NCI-H748 (cell line): ENCODE measurements around the gene AOPEP.

Experiments
- DNase-seq: peaks from one replicate; lab custom pipeline; 2025; ENCODE audit not compliant: unreplicated experiment; lab: John Stamatoyannopoulos, UW

AOPEP gene

GRCh38 chr9:94714494-94714893, 12.0 kb upstream of the AOPEP start:
- DNase-seq: no peak

DNA sequence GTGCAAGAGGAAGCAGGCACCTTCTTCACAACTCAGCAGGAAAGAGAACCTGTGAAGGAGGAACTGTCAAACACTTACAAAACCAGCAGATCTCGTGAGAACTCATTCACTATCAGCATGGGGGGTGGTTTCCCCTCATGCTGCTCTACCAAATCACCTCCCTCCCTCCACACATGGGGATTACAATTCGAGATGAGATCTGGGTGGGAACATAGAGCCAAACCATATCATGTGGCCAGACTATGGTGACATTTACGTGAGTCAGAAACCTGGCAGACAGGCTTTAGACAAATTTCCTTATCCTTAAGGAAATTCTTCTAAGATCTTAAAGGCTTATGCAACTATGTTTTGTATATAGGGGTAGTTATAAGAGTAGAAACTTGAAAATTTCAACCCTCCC, 8.7 kb upstream of the AOPEP start:
- no peak for DNase-seq

GRCh38 chr9:94718936-94719335, 7.6 kb upstream of the AOPEP start:
- no peak for DNase-seq

- no peak for DNase-seq
These were observed 6.6 kb upstream of the AOPEP start for GRCh38 chr9:94719878-94720277.

GRCh38 chr9:94720846-94721549, 5.5 kb upstream of the AOPEP start:
- no peak for DNase-seq

GRCh38 chr9:94721754-94722153, 4.7 kb upstream of the AOPEP start:
- no peak for DNase-seq

GRCh38 chr9:94725293-94725692, 1.2 kb upstream of the AOPEP start:
- DNase-seq: no peak

- no peak for DNase-seq
These were observed 2.2 kb downstream of the AOPEP start for GRCh38 chr9:94728719-94729118.

DNA sequence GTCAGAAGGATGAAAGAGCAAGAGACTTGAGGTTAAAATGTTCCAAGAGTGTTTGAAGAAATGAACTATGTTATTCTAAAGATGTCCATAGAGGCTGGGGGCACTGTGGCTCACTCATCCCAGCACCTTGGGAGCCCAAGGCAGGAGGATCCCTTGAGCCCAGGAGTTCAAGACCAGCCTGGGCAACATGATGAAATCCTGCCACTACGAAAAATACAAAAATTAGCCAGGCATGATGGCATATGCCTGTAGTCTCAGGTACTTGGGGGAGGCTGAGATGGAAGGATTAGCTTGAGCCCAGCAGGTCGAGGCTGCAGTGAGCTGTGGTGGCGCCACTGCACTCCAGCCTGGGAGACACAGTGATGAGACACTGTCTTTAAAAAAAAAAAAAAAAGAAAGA, 2.7 kb downstream of the AOPEP start:
- no peak for DNase-seq

DNA sequence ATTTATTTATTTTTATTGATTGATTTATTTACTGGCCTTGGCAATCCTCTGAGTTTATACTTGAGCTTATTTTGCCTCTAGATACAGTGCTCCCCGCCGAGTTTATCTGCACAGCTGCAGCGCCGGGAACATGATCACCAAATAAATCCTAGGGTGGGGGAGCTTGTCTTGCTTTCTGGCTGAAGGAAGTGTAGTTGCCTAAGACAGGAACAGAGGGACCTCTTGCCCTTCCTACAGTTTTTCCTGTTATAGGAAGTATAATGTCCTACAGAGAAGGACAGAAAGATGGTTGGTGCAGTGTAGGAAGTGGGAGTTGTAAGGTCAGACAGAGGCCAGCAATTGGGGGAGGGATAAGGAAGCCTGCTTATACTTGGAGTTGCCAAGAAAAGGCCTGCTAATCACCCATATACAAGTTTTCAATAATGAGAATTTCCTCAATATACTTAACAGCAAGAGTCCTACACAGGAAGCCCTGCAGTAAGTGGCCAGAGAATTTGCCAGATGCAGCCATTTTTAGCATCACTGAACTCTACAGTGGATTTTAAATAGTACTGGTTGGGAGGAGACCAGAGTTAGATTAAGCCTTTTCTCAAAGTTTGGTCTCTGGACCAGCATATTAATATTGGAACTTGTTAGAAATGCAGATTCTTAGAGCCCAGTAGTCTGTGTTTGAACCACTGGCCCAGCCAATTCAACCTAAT, 7.7 kb downstream of the AOPEP start:
- DNase-seq: no peak

DNA sequence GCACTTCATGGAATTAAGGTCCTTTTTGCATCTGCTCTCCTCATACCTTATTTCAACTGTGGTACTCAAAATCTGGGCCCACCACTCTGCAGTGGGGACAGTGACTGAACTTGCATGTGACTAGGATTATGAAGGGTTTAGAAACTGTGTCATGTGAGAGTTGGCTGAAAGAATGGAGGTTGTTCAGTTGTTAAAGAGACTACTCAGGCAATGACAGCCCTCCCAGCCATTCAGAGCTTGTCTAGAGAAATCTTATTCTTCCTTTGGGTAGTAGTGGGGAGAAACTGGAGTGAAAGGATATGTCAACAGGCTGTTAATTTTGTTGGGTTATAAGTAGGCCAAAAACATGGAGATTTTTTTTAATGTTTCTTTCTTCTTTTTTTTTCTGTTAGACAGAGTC, 10.3 kb downstream of the AOPEP start:
- no peak for DNase-seq

DNA sequence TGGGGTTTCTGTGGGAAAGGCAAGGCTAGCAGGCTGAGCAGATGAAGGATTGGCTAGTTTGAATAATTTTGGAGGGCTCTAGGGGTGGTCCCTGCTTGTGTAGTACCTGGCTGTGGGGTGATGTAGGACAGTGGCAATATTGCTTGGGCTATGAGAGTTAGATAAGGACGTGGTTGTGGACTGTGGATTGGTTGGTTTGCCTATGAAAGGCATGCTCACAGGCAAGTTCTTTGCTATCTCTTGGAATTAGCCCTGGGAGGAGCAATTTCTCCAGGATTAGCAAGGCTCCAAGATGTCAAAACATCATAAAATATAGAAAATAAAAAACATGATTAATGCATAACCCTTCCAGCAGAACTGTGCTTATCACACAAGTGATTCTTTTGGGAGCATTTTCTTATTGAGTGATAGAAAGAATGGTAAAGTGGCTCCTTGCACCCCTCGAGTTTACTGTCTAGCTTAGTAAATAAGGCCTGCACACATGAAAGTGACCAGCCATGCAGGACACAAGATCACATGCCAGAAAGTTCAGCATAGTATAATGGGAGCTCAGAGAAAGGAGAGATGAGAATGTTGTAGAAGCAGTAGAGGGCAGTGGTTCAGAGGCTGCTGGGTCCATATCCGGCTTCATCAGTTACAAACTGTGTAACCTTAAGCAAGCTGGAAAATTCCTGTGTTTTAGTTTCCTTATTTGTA, 13.8 kb downstream of the AOPEP start:
- DNase-seq: no peak

DNA sequence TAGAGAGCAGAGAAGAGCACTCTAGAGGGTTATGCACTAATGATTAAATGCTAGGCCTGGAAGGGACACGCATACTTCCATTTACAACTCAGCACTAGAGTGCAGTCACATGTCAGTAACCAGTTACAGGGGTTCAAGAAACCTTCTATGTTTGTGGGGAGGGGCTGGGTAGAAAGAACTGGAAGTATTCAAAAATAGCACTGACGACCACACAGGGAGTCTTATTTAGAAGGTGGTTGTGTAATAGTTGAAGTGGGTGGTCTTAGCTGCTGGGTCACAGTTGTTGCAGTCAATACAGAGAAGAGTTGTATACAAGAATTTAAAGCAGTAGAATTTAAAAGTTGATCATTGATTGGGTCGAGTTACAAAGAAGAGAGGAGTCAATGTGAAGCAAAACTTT, 15.4 kb downstream of the AOPEP start:
- no peak for DNase-seq

- no peak for DNase-seq
These were observed 16.8 kb downstream of the AOPEP start for GRCh38 chr9:94743035-94743954.

GRCh38 chr9:94745806-94746540, 19.5 kb downstream of the AOPEP start:
- no peak for DNase-seq

DNA sequence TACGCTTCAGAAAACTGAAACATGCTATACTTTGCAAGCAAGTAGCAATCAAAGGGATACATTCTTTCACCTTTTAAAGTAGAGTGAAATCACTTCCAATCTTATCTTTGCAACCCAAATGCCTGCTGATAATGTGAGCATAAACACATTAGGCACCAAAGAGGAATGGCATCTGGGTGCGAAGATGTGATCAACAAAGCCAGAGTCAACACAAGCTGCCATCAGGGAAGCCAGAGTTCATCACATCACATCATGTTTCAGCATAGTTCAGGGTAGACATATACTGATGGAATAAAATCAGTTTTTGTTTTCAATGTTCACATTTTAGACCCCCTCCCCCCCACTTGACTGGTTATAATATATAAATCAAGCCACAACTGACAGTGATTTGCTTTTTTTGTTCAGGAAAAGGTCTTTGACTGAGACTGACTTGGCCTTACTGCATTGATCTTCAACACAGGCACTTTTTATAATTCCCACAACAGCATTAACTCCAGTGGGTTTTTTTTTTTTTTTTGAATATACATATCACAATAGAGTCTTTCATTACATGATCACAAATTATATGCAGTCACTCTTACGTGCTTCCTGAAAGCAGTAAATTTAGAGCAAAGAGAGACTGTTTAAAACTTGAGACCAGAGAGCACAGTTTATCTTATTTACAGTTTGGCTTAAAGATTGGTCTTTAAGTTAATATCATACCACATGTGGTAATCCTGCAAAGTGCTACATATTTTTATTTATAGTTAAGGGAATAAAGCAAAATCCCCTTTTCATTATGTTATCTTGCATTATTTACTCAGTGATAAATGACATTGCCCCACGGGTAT, 20.3 kb downstream of the AOPEP start:
- no peak for DNase-seq

- no peak for DNase-seq
These were observed 28.5 kb downstream of the AOPEP start for GRCh38 chr9:94754976-94755475.

DNA sequence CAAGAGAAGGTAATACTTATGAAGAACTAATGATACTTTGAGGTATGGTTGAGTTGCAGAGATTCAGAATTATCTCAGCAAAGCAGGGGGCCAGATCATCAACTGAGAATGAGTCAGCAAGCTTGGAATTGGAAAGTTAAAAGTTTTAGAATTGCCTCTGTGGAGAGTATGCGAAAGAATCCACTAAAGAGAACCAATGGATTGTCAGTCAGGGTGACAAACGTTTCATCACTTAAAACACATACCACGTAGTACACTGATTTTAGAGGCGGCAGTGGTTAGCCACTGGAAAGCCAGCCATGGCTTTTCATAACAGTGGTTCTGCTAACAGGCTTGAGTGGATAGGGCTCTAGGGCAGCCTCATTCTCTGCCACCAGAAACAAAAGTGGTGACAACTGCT, 30.7 kb downstream of the AOPEP start:
- DNase-seq: no peak

DNA sequence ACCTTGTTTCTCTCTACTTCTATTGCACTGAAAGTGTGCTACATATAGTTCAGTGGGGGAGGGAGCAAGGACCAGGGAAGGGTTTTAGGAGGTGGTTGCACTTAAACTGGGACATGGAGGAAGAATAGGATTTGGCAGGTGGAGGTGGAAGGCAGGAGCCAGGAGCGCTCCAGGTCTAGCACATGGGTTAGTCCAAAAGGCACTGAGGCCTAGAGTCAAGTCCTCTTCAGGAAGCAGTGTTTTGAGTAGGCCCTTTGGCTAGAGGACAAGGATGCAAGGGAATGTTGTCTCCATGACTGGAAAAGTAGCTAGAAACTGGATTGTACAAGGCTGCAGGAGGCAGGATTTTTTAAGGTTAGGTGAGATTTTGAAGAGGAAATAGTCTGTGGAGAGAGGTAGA, 31.5 kb downstream of the AOPEP start:
- no peak for DNase-seq
